GM19452 (cell line): Measurements from ENCODE around the gene ALOX15.
"Not testable (repeated sequence)": the region's sequence is repeated elsewhere in the genome, so short reads cannot be mapped to it uniquely, and the experiment has no call there.

Experiments used
- ATAC-seq: cut with Tn5 transposase; IDR thresholded peaks from one replicate; pipeline ENCODE4 v1.9.1; 2021; ENCODE audit not compliant: unreplicated experiment

ALOX15 gene

DNA sequence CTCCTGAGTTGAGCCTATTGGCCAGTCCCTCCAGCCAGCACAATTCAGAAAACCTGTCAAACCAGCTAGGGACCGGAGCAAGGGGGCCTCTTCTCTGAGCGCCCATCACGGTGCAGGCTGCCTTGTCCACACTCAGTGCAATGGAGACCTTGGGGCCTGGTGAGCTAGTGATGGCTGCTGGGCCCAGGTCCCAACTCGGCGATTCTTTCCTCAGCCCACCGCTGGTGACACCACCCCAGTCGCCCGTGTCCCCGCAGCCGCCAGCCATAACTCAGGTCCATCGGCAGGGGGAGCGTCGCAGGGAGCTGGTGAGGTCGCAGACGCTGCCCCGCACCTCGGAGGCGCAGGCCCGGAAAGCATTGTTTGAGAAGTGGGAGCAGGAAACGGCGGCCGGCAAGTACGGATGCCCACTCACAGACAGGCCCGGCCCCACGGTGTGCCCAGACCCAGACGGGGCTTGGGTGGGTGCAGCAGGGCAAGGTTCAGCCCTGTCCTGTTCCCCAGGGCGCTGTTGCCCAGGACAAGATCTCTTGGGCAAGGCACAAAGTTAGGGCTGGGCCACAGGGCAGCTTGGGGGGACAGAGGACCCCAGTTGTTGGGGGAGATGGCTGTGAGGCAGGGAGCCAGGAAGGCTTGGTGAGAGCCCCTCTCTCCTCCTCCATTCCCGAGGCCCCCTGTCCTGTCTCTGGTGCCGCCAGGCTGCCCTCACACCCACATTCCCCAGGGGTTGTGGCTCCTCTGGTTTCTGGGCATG is 46.4 kb downstream of the ALOX15 start:
- no peak for ATAC-seq

DNA sequence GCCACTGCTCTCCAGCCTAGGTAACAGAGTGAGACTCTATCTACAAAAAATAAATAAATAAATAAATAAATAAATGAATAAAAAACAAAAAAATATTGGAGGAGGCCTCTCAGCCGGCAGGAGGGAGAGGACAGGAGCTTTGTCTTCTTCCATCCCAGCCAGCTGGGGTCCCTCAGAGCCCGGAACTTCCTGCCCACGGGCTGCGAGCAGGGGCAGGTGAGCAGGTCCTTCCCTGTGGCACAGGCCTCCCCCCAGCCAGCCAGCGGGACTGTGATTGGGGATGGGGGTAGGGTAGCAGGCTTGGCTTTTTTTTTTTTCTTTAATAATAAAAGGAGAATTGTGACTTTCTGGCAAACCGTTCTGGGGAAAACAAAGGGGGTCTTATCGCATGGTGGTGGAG is 47.1 kb downstream of the ALOX15 start:
- ATAC-seq, result no peak

DNA sequence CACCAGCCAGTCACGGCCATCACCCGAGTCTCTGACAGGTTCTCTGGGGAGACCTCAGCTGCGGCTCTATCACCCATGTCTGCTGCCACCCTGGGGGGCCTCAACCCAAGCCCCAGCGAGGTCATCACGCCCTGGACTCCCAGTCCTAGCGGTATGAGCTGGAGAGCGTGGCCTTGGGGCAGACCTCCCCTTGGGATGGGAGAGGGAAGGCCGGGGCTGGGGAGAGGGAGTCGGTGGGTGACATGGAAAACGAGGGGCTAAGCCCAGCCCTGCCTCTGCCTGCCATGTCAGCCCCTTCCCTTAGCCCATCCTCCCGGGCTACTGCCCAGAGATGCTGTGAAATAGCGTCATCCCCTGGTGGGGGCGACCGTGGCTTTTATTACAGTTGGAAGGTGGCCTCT is 48.5 kb downstream of the ALOX15 start:
- no peak for ATAC-seq

DNA sequence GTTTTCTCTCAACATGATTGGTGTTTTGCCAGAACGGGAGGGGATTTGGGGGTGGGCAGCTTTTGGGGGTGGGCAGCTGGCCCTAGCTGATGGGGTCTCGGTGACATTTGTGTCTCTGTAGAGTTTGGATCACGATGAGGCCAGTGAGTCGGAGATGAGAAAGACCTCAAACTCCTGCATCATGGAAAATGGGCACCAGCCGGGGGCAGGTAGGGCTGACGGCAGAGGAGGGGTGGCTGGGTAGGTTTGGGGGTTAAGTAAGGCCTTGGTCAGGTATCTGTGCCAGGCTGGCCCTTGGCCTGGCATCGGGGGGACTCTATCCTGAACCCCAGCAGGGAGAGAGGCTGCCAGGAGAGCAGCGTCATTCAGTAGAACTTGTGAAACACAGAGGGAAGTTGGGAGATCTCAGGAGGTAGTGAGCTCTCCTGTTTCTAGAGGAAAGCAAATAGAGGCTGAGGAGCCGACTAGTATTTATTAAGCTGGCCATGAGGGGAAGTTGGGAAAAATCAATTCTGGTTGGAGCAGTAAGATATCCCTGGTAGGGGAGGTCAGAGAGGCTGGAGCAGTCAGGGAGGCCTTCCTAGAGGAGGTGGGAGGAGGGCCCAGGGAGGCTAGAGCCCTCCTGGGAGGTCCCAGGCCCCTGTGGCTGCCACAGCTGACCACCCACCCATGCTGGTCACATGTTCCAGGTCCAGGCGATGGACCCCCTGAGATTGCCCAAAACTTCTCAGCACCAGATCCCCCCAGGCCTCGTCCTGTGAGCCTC is 49.1 kb downstream of the ALOX15 start:
- ATAC-seq, result no peak

DNA sequence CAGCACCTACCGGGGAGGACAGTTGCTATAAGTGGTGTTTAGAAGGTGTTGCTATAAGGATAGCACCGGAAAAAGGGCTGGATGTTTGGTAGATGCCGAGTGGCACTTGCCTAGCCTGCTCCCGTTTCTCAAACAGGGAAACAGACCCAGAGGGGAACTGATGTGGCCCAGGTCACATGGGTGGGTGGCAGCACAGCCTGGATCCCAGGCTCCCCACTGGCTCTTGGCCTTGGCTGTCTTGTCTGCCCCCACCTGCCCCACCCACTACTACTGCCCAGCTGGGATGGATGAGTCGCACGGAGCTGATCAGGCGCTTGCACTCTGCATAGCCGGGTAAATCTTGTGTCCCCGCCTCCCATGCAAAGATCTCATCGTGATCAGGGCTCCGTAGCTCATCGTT is 49.9 kb downstream of the ALOX15 start:
- no peak for ATAC-seq

DNA sequence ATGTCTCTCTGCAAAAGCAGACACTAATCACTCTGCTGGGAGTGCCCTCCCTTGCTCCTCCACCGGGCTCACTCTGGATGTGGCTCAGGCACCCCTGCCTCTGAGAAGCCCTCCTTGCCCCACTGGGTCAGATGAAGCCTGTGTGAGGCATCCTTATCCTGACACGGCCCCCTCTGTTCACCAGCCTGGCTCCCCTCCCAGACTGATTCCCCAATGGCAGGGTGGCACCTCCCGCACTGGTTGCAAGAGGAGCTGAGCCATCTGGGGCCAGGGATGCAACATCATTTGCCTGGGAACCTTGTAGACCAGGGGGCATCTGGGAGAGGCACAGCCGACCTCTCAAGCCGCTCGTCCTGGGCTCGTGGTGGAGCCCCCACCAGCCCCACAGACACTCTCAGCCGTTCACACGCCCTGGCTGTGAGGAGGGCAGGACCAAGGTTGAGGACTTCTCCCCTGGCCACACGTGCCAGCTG is 50.5 kb downstream of the ALOX15 start:
- ATAC-seq, result no peak

DNA sequence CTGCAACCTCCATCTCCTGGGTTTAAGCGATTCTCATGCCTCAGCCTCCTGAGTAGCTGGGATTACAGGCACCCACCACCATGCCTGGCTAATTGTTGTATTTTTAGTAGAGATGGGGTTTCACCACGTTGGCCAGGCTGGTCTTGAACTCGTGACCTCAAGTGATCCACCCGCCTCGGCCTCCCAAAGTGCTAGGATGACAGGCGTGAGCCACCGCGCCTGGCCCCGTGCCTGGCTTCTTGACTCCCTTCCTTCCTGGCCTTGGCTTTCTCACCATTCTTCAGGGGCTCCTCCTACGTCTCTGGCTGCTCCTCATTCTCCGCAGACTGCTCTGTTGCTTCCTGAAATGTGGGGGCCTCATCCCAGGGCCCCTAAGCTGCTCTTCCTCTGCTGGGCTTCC is 51.4 kb downstream of the ALOX15 start:
- ATAC-seq, result not testable (repeated sequence)

DNA sequence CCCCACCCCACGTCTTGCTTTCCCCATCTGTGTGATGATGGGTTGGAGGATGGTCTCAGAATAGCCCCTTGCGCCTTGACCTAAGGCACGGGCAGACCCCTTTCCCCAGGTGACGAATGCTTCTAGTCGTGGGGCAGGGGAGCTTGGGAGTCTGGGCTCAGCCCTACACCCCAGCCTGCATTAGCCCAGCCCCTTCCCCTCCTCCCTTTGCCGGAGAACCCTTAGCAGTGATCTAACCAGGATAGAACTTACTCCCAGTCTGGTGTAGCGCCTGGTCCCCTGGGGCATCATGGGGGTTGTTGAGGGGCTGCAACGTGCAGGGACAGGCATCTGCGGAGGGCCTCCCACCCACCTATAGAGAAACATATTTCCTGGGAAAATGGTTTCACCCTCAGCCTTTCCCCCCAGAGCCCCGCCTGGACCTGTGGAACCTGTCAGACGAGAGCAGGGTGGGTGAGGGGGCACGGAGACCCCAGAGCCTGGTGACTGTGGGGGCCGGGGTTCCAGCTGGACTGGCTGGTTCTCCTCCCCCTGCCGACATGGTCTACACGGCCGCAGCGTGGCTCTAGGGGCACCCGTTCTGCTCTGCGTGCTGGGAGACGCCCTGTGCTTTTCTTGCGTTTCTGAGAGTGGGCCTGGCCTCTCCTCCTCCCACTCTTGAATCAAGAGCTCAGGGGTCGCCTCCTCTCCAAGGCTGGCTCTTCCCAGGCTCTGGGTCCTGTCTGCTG is 52.4 kb downstream of the ALOX15 start:
- ATAC-seq, result no peak

DNA sequence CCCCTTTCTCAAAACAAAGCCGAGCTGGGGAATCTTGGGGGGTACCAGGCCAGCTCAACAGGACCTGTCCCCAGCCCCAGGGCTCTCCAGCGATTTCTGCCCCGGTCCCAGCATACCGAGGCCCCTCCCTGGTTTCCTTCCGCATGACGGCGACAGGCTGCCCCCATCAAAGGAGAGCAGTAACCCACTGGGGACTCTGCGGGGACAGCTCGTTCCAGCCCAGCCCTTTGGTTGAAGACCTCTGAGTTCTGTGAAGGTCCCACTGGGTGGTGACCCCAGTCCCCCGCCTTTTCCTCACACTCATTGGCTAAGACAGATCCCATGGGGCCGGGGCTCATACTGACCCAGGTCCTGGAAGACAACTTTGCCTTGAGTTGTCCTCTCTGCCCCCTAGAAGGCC is 53.1 kb downstream of the ALOX15 start:
- ATAC-seq, result no peak

DNA sequence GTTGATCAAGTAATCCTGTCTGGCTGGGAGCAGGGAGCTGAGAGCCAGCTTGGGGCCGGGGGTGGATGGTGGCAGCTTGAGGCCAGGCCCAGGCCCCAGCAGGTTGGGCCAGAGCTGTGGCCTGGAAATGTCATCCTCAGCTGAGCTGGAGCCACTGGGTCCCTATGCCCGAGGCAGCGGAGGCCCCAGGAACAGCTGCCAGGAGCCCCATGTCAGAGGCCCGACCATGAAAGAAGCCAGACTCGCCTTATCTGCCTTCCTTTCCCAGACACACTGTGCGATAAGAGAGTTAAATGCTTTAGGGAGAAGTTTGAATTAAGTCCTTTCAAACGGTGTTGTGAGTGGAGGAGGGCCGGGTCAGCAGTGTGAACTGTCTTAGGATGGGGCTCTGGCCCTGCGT is 53.7 kb downstream of the ALOX15 start:
- ATAC-seq, result no peak

DNA sequence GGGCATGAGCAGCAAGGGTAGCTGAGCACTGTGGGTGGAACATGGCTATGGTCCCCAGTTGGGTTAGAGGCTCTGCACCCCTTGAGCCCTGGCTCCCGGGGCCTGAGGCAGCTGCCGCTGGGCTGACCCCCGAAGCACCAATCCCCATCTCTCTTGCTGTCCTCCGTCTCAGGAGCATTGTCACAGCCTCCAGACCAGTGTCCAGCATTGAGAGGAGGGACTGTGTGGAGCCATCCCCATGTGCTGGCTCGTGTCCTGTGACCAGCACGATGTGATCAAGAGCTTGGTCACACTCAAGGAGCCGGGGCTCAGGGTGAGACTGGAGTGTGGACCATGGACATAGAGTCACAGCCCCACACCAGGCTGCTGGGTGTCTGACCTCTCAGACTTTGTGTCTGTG is 54.3 kb downstream of the ALOX15 start:
- no peak for ATAC-seq

DNA sequence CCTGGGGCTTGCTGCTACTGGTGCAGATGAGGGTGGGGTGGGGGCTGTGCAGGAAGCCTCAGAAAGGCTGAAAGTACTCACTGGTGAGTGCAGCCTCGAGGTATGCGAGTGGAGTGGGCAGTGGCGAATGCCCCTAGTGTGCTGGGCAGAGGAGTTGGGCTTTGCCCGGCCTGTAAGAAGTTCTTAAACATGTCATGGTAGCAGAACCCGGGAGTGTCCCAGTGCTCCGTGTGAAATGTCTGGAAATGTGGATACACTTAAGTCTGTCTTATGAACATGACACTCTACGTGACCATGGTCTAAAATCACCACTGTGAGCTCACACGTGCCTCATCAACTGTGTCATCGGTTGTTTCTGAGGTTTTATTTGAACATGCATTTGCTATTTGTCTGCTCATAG is 55.4 kb downstream of the ALOX15 start:
- ATAC-seq, result no peak

DNA sequence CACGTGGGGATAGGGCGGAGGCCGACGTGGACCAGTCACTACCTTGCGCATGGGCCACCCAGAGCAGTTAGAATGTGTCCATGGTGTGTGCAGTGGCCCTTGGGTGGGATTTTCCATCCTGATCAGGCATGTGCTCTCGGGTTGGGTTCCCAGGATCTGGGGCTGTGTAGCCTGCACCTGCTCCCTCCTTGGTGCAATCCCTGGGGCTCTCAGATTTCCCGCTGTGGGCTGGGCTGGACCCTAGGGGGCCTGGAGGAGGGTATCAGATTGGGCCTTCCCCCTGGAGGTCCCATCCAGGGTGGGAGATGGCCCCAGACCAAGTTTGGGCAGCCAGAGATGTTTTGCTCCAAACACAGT is 55.9 kb downstream of the ALOX15 start:
- ATAC-seq, result no peak

DNA sequence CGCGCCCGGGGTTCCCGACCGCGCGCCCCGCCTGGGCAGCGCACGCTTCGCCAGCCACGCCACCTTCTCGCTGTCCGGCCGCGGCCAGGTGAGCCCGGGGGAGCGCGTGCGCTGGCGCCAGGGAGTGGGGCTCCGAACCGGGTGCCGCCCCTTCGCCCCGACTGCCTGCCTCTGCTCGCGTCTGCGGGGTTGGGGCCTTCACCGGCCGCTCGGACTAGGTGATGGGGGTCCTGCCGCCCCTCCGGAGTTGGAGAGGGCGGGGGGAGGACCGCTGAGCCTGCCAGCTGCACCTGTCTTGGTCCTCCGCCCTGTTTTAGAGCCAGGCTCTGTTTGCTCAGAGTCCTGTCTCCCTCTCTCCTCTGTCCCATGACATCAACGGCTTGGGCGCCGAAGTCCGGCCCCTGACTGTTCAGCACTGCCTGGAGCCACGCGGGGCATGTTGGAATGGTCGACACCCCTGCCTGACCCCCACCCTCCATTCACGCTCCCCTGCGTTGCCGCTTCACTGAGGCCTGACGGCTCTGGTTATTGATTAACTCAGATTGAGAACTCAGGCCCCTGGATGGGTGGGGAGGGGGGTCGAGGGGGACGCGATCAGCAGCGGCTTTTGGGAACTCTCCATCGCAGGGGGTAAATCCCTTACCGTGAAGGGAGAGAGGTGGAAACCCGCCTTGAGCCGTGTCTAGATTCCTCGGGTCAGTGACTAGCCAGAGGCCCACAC is 56.4 kb downstream of the ALOX15 start:
- ATAC-seq, result no peak

DNA sequence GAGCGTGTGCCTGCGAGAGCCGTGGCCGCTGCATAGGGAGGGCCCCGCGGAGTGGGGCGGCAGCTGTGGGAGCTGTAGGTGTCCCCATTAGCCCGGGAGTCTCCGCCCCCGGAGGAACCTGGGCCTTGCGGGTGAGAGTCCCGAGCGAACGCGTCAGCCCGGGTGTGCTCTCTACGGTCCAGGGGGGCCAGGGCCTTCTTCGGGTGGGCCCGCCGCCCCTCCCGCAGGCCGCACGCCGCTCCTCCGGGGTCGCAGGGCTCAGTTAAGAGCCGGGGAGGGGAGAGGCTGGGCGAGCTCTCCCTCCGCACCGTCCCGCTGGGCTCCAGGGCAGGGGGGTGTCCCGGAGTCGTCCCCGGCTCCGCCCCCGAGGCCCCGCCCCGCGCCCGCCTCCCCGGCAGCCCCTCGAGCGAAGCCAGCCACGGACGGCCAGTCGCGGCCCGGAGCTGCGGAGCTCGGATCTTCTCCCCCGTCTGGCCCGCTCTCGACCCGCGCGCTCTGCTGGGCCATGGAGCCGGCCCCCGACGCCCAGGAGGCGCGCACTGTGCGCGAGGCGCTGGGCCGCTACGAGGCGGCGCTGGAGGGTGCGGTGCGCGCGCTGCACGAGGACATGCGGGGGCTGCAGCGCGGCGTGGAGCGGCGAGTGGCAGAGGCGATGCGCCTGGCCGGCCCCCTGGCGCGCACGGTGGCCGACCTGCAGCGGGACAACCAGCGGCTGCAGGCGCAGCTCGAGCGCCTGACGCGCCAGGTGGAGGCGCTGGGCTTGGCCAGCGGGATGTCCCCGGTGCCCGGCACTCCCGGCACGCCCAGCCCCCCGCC is 57.2 kb downstream of the ALOX15 start, which contains the start of gene SMTNL2:
TSS of gene SMTNL2 (plus strand) at position 429 of the 816 bp plus-strand sequence. CDS start at position 506, 77 bp downstream.
- no peak for ATAC-seq

DNA sequence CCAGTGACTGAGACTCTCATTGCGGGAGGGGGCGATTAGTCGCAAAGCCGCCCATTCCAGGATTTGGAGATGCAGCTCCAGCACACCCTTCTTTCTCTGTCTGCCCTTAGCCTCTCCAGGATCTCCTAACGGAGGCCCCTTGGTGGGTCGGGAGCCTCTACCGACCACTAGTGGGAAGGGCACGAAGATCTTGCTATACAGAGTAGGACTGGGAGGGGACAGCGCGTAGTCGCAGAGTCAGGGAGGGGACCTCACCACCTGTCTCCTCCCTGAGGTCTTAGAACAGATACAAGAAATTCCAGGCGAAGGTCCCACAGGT is 57.7 kb downstream of the ALOX15 start:
- no peak for ATAC-seq

DNA sequence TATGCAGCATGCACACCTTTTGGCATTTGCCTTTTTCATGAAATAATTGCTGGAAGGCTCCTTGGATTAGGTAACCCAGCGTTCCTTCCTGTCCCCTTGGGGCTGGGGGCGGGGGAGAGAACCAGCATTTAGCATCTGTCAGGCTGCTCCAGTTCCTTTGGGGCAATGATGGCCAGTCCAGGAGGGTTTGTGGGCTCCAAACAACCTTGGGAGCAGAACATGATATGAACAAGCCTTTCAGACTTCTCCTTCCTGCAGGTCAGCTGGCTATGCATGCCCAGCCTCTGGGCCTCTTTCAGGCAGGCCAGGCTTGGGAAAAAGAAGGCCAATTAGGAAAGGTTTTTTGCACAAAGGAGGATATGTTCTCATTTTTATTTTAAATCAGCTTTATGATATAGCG is 58.3 kb downstream of the ALOX15 start:
- no peak for ATAC-seq

DNA sequence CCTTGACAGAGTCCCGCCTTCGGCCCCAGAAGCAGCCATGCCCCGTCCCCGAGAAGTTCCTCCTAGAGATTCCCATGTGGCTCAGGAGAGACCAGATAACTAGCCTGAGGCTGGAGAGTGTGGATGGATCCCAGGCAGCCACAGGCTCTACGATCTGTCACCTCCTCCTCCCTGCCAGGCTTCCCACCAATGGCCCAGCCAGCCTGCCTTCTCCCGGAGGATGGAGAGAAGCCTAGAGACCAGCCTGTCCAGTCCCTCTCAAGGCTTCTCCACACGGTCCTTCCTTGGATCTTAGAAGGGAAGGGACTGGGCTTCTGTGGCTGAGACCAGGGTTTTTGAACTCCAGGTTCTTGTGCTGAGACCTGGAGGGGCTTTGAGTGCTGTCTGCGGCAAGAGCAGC is 58.8 kb downstream of the ALOX15 start:
- no peak for ATAC-seq

DNA sequence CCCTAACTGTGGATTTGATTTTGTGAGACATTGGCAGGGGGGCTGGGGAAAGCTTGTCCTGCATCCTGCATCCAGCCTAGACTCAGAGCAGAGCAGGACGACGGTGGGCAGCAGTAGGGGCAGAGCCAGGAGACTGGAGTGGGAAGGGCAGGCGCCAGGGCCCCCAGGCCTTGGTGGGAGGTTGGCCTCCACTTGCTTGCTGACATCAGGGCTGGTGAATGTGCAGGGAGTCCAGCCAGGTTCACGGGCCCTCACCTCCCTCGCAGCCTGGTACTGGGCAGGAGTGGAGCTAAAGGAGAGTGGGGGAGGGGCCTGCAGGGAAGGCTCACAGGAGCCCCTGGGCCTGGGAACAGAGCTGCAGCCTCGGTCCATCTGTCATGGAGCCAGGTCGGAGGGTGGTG is 59.4 kb downstream of the ALOX15 start:
- no peak for ATAC-seq
